ENCODE measurements around the gene CHD2. TPM values are rescaled to one million over a fixed set of nuclear protein-coding genes. Genes with fewer than 3 reads are reported as not detected.
"Not testable (repeated sequence)": the region's sequence is repeated elsewhere in the genome, so short reads cannot be mapped to it uniquely, and the experiment has no call there.

CHD2 gene
- total RNA-seq, 1 donor from 2014 or later: 65.6 TPM

DNA sequence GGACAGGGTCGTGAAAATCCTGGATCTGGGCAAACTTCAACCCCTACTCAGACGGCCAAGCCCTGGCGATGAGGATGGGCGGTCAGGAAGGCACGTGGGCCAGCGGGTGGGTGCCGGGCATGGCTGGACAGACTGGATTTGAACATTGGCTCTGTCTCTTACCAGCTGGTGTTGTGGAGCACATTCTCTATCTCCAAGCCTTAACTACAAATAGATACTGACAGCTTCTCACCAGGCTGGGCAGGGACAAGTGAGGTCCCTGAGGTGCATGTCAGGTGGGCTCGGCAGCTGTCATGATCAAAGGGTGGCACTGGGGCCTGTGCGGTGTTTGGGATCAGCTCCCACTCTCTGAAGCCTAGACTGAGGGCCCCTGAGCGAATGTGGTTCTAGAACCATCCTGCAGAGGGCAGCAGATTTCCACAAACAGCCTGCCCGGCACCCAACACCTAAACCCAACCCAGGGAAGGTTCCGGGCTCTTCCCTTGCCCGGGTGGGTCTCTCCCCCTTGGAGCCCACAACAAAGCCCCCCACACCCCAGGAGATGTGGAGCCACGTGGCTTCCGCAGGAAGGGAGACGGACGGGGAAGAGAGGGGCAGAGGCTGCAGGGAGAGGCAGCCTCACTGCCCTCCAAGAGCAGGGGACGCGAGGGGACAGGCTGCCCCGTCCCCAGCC lies 130.4 kb downstream of the CHD2 start:
- peaks cover 4% of the 10 kb centered on the region for H3K36me3 ChIP-seq (ENCODE audit: control insufficient read depth, insufficient read depth, low read length)
- peak; percentile 68 for FAIRE-seq
- TF ChIP-seq CTCF (IDR thresholded peaks at IDR 0.05; ENCODE audit: insufficient read depth, low read length, severe bottlenecking): peak; percentile 92
- no peaks in the 10 kb centered on the region for H3K27me3 ChIP-seq (ENCODE audit: control insufficient read depth, insufficient read depth, low read length)
- H3K4me3 ChIP-seq (ENCODE audit: low read depth, low read length): no peak overlapping the region
- peak; percentile 54 for DNase-seq (ENCODE audit: low read depth)

- FAIRE-seq (no peak), DNase-seq (ENCODE audit: low read depth) (no peak)
Measured at GRCh38 chr15:93031103-93031464, 131.0 kb downstream of the CHD2 start.

GRCh38 chr15:93031557-93032384 lies 131.6 kb downstream of the CHD2 start:
- not testable (repeated sequence) for DNase-seq (ENCODE audit: low read depth); FAIRE-seq; H3K4me3 ChIP-seq (ENCODE audit: low read depth, low read length); H3K36me3 ChIP-seq (ENCODE audit: control insufficient read depth, insufficient read depth, low read length); H3K27me3 ChIP-seq (ENCODE audit: control insufficient read depth, insufficient read depth, low read length)

More at GRCh38 chr15:93031103-93031464, 131.0 kb downstream of the CHD2 start:
- TF ChIP-seq CTCF (IDR thresholded peaks at IDR 0.05; ENCODE audit: insufficient read depth, low read length, severe bottlenecking): no peak
- Histone ChIP-seq H3K27me3 (ENCODE audit: control insufficient read depth, insufficient read depth, low read length) (no peaks in the 10 kb centered on the region), H3K4me3 (ENCODE audit: low read depth, low read length) (no peak overlapping the region), H3K36me3 (ENCODE audit: control insufficient read depth, insufficient read depth, low read length) (peaks cover 2% of the 10 kb centered on the region)

DNA sequence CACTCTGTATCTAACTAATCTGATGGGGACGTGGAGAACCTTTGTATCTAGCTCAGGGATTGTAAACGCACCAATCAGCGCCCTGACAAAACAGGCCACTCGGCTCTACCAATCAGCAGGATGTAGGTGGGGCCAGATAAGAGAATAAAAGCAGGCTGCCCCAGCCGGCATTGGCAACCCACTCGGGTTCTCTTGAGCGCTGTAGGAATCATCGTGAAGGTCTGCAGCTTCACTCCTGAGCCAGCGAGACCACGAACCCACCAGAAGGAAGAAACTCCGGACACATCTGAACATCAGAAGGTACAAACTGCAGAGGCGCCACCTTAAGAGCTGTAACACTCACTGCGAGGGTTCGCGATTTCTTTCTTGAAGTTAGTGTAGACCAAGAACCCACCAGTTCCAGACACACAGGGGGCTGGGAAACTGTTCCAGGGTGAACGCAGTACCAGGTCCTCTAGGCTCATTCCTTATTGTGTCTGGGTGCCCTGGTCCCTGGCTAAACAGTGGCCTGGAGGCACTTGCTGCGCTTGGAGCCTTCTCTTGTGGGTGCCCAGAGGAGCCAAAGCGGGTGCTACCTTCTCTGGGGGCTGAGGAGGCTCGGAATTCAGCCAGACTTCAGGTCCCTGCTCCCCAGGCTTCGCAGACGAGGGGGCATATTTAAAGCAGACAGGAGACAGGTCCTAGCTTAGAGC lies 132.5 kb downstream of the CHD2 start:
- not testable (repeated sequence) for FAIRE-seq; H3K36me3 ChIP-seq (ENCODE audit: control insufficient read depth, insufficient read depth, low read length); H3K27me3 ChIP-seq (ENCODE audit: control insufficient read depth, insufficient read depth, low read length); H3K4me3 ChIP-seq (ENCODE audit: low read depth, low read length); DNase-seq (ENCODE audit: low read depth)

- FAIRE-seq: no peak
- DNase-seq (ENCODE audit: low read depth): no peak
- Histone ChIP-seq H3K36me3 (ENCODE audit: control insufficient read depth, insufficient read depth, low read length) (no peaks in the 10 kb centered on the region), H3K4me3 (ENCODE audit: low read depth, low read length) (no peak overlapping the region), H3K27me3 (ENCODE audit: control insufficient read depth, insufficient read depth, low read length) (no peaks in the 10 kb centered on the region)
- TF ChIP-seq CTCF (IDR thresholded peaks at IDR 0.05; ENCODE audit: insufficient read depth, low read length, severe bottlenecking): no peak
Measured at GRCh38 chr15:93033434-93034045, 133.4 kb downstream of the CHD2 start.

DNA sequence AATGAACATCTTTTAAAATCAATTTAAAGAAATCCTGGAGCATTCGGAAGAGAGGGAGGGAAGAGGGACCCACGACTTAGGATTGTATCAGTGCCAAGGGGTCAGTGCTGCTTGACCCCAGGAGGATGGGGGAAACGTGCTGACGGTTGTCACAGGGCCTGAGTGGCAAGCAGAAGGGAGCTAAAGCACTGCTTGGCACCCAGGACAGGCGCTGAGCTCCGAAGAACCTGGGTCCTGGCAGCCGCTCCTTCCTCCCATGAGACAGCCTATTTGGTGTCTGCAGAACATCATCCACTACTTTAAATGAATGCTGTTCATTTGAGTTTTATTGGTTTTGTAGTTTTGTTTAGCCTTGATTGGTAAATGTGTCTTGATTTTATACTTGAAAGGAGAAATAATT lies 134.4 kb downstream of the CHD2 start:
- FAIRE-seq: no peak
- no peak for DNase-seq (ENCODE audit: low read depth)

More for the DNA sequence above, 134.4 kb downstream of the CHD2 start:
- no peak for TF ChIP-seq CTCF (IDR thresholded peaks at IDR 0.05; ENCODE audit: insufficient read depth, low read length, severe bottlenecking)
- H3K36me3 ChIP-seq (ENCODE audit: control insufficient read depth, insufficient read depth, low read length): no peaks in the 10 kb centered on the region
- no peaks in the 10 kb centered on the region for H3K27me3 ChIP-seq (ENCODE audit: control insufficient read depth, insufficient read depth, low read length)
- H3K4me3 ChIP-seq (ENCODE audit: low read depth, low read length): no peak overlapping the region
